ENCODE data around the gene GREB1L. TPM values are rescaled to one million over a fixed set of nuclear protein-coding genes. Genes with fewer than 3 reads are reported as not detected.

Gene GREB1L
- total RNA-seq, 2 donors from 2014 or later = 0.52 to 3.0 TPM

DNA sequence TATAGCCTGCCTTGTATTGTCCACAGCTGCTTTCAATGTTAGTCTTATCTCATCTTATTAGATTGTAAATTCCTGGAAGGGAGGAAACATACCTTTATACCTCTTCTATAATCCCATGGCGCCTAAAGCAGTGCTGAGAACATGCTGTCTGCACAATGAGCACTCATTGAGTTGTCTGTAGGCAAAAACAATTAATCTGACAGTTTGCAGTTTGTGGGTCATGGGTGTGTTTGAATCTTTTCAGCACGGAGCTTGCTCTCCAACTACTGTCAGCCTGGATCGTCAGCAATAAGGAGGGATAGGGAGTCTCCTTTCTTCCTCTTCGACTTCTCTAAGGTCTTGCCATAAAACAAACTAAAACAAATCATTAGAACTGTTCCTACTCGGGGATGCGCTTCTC, 26.5 kb upstream of the GREB1L start:
- Histone ChIP-seq H3K9me3 (no peaks in the 10 kb centered on the region), H3K4me3 (no peak overlapping the region), H3K27me3 (no peaks in the 10 kb centered on the region), H3K4me1 (no peaks in the 10 kb centered on the region), H3K27ac (no peak overlapping the region), H3K36me3 (replicated peaks in 1 of 2; ENCODE audit: insufficient read depth in 1 of 2, low read depth in 2 of 2) (no peaks in the 10 kb centered on the region)
- no peak for ATAC-seq
- intact Hi-C loops (cut with DNase I) = no loop called here
- no peak for DNase-seq
- WGBS, 2 donors = 62 to 78% methylated on average over 6 of the region's 6 CpGs
- TF ChIP-seq POLR2A (IDR thresholded peaks at IDR 0.05) = no peak
- TF ChIP-seq, protein P1, sequence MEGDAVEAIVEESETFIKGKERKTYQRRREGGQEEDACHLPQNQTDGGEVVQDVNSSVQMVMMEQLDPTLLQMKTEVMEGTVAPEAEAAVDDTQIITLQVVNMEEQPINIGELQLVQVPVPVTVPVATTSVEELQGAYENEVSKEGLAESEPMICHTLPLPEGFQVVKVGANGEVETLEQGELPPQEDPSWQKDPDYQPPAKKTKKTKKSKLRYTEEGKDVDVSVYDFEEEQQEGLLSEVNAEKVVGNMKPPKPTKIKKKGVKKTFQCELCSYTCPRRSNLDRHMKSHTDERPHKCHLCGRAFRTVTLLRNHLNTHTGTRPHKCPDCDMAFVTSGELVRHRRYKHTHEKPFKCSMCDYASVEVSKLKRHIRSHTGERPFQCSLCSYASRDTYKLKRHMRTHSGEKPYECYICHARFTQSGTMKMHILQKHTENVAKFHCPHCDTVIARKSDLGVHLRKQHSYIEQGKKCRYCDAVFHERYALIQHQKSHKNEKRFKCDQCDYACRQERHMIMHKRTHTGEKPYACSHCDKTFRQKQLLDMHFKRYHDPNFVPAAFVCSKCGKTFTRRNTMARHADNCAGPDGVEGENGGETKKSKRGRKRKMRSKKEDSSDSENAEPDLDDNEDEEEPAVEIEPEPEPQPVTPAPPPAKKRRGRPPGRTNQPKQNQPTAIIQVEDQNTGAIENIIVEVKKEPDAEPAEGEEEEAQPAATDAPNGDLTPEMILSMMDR (IDR thresholded peaks at IDR 0.05) = no peak

DNA sequence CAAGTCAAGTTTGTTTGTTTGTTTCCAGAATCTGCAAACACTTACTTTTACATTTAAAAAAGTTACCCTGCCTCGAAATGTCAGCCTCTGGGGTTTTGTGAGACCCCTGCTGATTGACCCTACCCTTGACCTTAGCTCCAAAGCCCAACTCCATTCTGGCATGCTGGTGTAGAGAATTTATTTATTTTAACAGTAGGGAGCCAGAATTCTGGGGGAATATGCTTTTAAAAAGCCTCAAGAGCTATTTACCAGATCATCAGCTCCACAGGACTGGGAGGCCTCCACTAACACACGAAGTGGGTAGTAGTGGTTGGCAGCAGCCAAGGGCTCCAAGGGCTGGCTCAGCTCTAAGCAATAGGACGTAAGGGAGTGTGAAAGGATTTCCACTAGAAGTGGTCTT, 23.2 kb upstream of the GREB1L start:
- TF ChIP-seq, protein P1 (IDR thresholded peaks at IDR 0.05) = no peak
- TF ChIP-seq POLR2A (IDR thresholded peaks at IDR 0.05) = no peak
- Histone ChIP-seq H3K27me3 (no peaks in the 10 kb centered on the region), H3K4me3 (no peak overlapping the region), H3K36me3 (replicated peaks in 1 of 2; ENCODE audit: insufficient read depth in 1 of 2, low read depth in 2 of 2) (no peaks in the 10 kb centered on the region), H3K9me3 (no peaks in the 10 kb centered on the region), H3K4me1 (no peaks in the 10 kb centered on the region), H3K27ac (no peak overlapping the region)
- intact Hi-C loops (cut with DNase I) = no loop called here
- 70 to 77% methylated on average over 3 of the region's 3 CpGs for WGBS, 2 donors
- no peak for DNase-seq
- no peak for ATAC-seq

DNA sequence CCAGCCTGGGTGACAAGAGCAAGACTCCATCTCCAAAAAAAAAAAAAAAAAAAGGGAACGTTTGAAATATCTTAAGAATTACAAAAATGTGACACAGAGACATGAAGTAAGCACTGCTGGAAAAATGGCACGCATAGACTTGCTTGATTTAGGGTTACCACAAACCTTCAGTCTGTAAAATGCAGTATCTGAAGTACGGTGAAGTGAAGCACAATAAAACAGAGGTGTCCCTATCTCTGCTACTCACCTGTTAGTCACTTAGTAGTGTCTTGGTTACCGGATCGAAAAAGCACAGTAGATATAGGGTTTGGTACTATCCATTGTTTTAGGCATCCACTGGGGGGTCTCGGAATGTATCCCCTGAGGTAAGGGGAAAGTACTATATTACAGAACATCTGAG, 11.6 kb upstream of the GREB1L start:
- no peak for DNase-seq
- no peaks in the 10 kb centered on the region for H3K36me3 ChIP-seq (replicated peaks in 1 of 2; ENCODE audit: insufficient read depth in 1 of 2, low read depth in 2 of 2)
- intact Hi-C loops (cut with DNase I) = no loop called here
- ATAC-seq = no peak
- H3K27ac ChIP-seq = no peak overlapping the region
- no peaks in the 10 kb centered on the region for H3K9me3 ChIP-seq
- no peaks in the 10 kb centered on the region for H3K27me3 ChIP-seq
- H3K4me3 ChIP-seq = no peak overlapping the region
- TF ChIP-seq, protein P1 (IDR thresholded peaks at IDR 0.05) = no peak
- 64 to 72% methylated on average over 6 of the region's 6 CpGs for WGBS, 2 donors
- no peaks in the 10 kb centered on the region for H3K4me1 ChIP-seq

DNA sequence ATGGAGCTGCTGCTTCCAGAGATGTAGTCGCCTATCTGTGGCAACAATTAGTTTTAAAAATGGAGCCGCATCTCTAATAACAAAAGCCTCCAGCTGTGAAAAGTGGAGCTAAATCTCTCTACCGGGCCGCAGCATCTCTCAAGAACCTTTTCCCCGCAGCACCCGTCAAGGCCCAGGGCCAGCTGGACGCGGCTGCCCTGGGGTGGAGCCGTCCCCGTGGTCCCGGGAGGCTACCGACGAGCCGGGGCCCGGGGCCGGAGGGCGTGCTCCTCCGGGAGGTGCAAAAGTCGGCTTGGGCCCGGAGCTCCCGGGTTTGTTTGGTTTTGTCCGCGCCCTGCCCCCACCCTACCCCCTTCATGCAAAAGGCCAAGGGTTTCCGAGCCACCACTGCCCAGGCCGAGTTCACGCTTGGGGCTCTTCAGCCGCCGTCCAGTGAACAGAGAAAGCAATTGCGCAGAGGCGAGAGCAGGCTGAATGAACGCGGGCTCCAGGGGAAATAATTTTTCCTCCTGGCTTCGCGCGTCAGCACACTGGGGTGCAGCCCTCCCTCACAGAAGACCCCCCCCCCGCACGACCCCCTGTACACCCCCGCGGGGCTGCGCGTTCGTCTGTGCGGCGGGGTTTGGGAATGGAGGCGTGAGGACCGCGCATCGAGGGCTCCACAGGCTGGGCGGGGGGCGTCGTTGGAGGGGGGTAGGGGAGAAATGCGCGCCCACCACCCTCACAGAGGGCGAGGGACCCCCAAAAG, 557 bp upstream of the GREB1L start:
- ATAC-seq = no peak
- Histone ChIP-seq H3K4me1 (peaks cover 19% of the 10 kb centered on the region), H3K27me3 (peaks cover 0 to 11% of the 10 kb centered on the region in 2 donors), H3K27ac (no peak overlapping the region), H3K36me3 (replicated peaks in 1 of 2; ENCODE audit: insufficient read depth in 1 of 2, low read depth in 2 of 2) (no peaks in the 10 kb centered on the region), H3K9me3 (no peaks in the 10 kb centered on the region), H3K4me3 (no peak overlapping the region)
- TF ChIP-seq, protein P1 (IDR thresholded peaks at IDR 0.05) = no peak
- no peak for TF ChIP-seq POLR2A (IDR thresholded peaks at IDR 0.05)
- intact Hi-C loops (cut with DNase I) = no loop called here
- peak in 2 of 4 donors; percentile 6 to 12 for DNase-seq
- WGBS, 2 donors = 3 to 27% methylated on average over 2 to 36 of the region's 54 CpGs
